Measurements from ENCODE around the gene CCDC183.

CCDC183 gene

DNA sequence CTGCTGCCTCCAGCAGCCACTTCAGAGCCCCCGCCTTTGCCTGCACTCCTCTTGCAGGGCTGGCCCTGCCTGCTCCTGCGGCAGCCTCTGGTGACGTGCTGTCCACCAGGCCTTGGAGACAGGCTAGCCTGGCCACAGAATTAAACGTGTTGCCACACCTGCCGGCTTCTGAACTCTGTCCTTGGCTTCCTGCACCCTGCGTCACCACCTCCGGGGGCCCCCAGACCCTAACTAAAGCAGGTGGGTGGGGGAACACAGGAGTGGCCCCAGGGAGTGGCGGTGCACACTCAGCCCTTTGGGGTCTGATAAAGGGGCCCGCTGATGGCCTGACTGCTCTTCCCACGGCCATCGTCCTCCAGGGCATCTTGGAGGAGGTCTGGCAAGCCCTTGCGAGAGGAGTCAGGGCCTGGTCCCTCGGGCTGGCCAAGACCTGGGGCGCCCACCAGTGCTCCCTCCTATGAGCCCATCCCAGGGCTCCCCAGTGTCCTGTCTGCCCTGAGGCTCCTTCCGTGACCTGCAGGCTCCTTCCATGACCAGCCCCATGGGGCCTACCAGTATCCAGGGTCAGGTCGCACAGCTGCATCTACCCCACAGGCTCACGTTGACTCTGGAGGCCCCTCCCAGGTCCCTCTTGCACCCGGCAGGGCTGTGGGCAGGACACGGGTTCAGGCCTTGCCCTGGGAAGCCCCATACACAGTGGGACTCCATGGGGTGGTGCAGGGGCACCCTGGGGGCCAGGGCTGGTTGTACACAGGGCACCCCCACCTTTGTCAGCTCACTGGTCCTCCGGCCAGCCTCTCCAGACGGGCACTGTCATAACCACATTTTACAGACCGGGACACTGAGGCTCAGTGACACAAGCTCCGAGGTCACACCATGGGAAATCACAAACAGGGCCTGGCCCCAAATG, 55.0 kb downstream of the CCDC183 start:
- peak; percentile 48 for DNase-seq

DNA sequence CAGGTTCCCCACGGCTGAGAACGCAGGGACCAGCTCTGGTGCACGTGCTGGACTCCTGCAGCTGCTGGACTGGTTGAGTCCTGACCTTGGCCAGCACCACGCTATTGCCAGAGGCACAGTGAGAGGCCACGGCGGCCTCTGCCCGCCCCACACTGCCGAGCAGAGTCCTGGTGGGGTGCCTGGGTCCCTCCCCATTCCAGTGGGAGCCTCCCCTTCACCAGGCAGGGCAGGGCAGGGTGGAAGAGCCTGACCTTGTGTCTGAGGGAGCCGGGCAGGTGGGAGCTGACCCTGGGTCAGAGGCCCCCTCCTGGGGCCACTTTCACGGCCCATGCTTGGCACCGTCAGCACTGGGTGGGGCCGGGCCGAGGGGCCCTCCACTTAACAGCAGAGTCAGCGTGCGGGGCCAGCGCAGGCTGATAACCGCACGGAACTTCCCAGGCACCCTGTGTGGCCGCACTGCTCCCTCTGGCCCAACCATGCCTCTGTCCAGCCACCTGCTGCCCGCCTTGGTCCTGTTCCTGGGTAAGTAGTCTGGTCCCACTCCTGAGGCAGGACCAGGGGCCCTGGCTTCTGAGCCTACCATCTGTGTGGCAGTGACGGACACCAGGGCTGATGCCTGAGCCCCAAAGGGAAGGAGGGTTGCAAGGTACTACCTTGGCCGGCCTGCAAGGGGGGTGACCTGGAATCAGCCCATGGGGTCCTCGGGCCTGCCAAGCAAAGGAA, 56.0 kb downstream of the CCDC183 start, which contains the start of gene MAMDC4:
Gene MAMDC4 (plus strand): TSS at position 406 of the 723 bp plus-strand sequence. CDS start 71 bp downstream, at position 477.
- DNase-seq: peak; percentile 58

DNA sequence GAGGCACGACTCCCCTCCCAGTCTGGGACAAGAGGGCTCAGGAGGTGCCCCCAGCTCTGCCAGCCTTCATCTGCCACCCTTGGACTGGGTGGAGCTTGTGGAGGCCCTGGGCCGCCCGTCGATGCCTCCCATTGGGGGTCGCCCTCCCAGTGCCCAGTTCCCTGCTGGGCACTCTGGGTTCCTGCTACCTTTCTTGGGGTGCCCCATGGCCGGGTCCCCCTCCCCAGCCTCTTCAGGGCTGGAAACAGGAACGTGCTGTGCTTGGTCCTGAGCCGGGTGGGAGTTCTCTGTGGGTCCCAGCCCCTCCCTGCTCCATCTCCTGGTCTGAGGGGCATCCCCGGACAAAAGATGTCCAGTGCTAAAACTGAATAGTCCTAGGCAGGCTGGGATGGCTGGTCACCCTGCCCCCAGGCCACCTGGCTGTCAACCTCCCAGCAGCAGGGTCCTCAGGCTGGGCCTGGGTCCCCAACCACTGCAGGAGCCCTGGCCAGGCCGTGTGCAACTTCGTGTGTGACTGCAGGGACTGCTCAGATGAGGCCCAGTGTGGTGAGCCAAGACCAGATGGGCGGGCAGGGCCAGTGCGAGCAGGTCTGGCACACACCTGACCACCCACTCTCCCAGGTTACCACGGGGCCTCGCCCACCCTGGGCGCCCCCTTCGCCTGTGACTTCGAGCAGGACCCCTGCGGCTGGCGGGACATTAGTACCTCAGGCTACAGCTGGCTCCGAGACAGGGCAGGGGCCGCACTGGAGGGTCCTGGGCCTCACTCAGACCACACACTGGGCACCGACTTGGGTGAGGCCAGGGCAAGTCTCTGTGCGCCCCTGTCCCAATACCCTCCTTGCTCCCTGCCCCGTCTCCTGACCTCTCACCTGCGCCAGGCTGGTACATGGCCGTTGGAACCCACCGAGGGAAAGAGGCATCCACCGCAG, 56.8 kb downstream of the CCDC183 start:
- peak; percentile 45 for DNase-seq

DNA sequence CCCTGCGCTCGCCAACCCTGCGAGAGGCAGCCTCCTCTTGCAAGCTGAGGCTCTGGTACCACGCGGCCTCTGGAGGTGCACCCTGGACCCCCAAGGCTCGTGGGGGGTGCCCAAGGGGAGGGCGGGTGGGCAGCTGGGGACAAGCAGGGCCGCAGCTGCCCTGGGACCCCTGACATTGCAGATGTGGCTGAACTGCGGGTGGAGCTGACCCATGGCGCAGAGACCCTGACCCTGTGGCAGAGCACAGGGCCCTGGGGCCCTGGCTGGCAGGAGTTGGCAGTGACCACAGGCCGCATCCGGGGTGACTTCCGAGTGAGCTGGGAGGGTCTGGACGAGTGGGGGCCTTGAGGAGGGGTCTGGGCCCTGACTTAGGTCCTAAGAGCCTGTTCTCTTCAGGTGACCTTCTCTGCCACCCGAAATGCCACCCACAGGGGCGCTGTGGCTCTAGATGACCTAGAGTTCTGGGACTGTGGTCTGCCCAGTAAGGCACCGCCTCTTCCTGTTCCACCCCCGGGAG, 57.5 kb downstream of the CCDC183 start:
- DNase-seq: peak; percentile 54

DNA sequence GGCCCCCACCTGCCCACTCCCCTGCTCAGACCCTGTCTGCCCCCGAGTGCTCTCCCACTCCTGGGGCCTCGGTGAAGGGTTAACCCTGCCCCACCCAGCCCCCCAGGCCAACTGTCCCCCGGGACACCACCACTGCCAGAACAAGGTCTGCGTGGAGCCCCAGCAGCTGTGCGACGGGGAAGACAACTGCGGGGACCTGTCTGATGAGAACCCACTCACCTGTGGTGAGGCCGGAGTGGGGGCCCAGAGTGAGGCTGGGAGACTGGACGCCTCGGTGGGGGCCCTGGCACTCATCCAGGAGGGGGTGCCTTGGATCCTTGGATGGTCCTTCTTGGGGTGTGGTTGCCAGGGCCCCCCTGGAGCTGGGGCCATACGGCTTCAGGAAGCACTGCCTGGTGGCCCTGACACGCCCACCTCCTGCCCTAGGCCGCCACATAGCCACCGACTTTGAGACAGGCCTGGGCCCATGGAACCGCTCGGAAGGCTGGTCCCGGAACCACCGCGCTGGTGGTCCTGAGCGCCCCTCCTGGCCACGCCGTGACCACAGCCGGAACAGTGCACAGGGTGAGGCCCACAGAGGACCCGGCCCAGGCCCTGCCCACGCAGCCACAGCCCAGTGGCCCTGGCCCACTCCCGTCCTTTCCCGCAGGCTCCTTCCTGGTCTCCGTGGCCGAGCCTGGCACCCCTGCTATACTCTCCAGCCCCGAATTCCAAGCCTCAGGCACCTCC, 58.1 kb downstream of the CCDC183 start:
- peak; percentile 56 for DNase-seq

DNA sequence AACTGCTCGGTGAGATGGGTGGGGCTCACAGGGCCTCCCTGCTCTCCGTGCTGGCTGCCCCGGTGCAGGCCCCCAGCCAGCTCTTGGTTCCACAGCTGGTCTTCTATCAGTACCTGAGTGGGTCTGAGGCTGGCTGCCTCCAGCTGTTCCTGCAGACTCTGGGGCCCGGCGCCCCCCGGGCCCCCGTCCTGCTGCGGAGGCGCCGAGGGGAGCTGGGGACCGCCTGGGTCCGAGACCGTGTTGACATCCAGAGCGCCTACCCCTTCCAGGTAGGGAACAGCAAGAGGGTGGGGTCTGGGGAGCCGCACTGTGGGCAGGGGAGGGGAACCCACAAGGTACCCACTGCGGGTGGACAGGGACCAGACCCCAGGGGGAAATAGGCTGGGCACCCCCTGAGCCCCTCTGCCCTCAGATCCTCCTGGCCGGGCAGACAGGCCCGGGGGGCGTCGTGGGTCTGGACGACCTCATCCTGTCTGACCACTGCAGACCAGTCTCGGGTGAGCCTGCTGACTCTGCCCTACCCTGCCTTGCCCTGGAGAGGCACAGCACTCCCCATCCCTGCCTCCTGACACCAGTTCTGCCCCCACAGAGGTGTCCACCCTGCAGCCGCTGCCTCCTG, 58.8 kb downstream of the CCDC183 start:
- DNase-seq: peak; percentile 61

DNA sequence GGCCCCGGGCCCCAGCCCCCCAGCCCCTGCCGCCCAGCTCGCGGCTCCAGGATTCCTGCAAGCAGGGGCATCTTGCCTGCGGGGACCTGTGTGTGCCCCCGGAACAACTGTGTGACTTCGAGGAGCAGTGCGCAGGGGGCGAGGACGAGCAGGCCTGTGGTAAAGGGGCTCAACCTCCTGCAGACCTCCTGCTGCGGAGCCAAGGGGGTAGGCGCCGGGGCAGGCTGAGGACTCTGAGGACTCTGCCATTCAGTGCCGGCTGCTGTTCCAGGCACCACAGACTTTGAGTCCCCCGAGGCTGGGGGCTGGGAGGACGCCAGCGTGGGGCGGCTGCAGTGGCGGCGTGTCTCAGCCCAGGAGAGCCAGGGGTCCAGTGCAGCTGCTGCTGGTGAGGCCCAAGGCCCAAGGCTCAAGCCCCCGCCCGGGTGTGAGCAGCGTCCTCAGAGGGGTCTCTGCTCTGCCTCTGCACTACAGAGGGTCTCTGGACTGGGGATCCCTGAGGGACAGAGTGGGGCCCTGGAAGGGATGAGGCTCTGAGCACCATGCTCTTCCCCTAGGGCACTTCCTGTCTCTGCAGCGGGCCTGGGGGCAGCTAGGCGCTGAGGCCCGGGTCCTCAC, 59.4 kb downstream of the CCDC183 start:
- DNase-seq: peak; percentile 51

DNA sequence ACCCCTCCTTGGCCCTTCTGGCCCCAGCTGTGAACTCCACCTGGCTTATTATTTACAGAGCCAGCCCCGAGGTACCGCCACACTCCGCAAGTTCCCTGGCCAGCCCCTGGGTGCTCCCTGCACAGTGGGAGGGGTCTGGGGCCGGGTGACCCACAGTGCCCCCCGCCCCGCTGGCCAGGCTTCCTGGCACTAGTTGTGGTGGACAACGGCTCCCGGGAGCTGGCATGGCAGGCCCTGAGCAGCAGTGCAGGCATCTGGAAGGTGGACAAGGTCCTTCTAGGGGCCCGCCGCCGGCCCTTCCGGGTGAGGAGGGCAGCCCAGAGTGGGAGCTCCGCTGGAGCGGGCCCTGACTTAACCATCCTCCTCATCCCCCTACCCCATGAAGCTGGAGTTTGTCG, 59.9 kb downstream of the CCDC183 start:
- DNase-seq: peak; percentile 52

DNA sequence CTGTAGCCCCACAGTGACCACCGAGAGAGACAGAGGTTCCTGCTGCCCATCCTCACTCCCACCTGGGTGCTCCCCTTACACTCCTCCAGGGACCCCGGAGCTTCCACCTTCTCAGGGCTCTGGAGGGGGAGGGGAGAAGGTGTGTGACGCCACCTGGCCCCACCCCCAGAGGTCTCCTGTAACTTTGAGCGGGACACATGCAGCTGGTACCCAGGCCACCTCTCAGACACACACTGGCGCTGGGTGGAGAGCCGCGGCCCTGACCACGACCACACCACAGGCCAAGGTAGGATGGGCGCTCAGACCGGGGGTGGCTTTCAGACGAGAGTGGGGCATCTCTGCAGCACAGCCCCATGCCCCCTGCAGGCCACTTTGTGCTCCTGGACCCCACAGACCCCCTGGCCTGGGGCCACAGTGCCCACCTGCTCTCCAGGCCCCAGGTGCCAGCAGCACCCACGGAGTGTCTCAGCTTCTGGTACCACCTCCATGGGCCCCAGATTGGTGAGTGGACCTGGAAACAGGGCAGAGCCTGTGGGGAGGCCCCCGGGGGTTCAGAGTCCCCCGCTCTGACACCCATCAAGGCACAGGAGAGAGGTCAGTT, 60.5 kb downstream of the CCDC183 start:
- peak; percentile 54 for DNase-seq

DNA sequence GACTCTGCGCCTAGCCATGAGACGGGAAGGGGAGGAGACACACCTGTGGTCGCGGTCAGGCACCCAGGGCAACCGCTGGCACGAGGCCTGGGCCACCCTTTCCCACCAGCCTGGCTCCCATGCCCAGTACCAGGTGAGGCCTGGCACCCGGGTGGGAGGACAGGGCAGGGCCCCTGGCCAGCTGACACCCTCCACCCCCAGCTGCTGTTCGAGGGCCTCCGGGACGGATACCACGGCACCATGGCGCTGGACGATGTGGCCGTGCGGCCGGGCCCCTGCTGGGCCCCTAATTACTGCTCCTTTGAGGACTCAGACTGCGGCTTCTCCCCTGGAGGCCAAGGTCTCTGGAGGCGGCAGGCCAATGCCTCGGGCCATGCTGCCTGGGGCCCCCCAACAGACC, 61.0 kb downstream of the CCDC183 start:
- DNase-seq: peak; percentile 54
